Endothelial cell of umbilical vein (primary cell): ENCODE data around the gene TAT. TPM values are rescaled to one million over a fixed set of nuclear protein-coding genes. Genes with fewer than 3 reads are reported as not detected.

Experiments
- BruUV-seq: library from RNA; stranded (reverse); fragments of 400-500 nt; replicated peaks from 2 replicates; lab custom pipeline; 2021; lab: Mats Ljungman, UMichigan
- CTCF ChIA-PET: fragments of 300-600, 350-600 bp; sonication (Branson Sonifier 250); formaldehyde crosslinking; loops from one replicate; lab custom pipeline; 2021; ENCODE audit warnings: antibody characterized with exemption, inconsistent platforms; lab: Charles Lee
- POLR2A ChIA-PET: fragments of 300-600, 350-600 bp; sonication (Branson Sonifier 250); formaldehyde crosslinking; loops from one replicate; lab custom pipeline; 2021; ENCODE audit warnings: antibody characterized with exemption, inconsistent platforms; lab: Charles Lee
- DNase-seq: peaks from one replicate; pipeline ENCODE4 v3.0.0-alpha.2; 2011; ENCODE audit warnings: low read depth, low spot score
- FAIRE-seq: peaks from 2 replicates; lab custom pipeline; 2011; peaks lifted over from hg19 to GRCh38; lab: Jason Lieb, UNC
- H2AFZ ChIP-seq: 2 replicates; pipeline ENCODE4 v1.6.0; 2012; ENCODE audit warnings: low read depth, low read length, control low read depth, inconsistent platforms
- H3K27ac ChIP-seq: 2 replicates; pipeline ENCODE4 v1.5.1; 2011; ENCODE audit warnings: low read depth, mild to moderate bottlenecking, control low read depth, low read length, moderate library complexity; ENCODE audit not compliant: insufficient read depth
- H3K27me3 ChIP-seq, 2 experiments: 2 replicates each; pipeline versions ENCODE4 v1.6.0 to v1.6.1; 2011; ENCODE audit warnings: low read length in 2 of 2, mixed read lengths in 1 of 2; ENCODE audit not compliant: control insufficient read depth in 2 of 2, insufficient read depth in 2 of 2
- H3K36me3 ChIP-seq, 2 experiments: 2 replicates in 1 of 2; 3 replicates in 1 of 2; pipeline ENCODE4 v1.5.1; 2011; ENCODE audit warnings: low read length in 2 of 2, mild to moderate bottlenecking in 1 of 2, moderate library complexity in 1 of 2; ENCODE audit not compliant: control insufficient read depth in 2 of 2, insufficient read depth in 2 of 2; ENCODE audit errors: extremely low read depth in 1 of 2
- H3K4me1 ChIP-seq: 3 replicates; pipeline ENCODE4 v1.5.1; 2011; ENCODE audit warnings: mild to moderate bottlenecking, low read length; ENCODE audit not compliant: control insufficient read depth, insufficient read depth; ENCODE audit errors: extremely low read depth
- H3K4me2 ChIP-seq: 2 replicates; pipeline ENCODE4 v1.6.1; 2011; ENCODE audit warnings: low read length, control low read depth, mixed read lengths; ENCODE audit not compliant: insufficient read depth
- H3K4me3 ChIP-seq, 3 experiments: fragments of 200-600 bp in 1 of 3; sonication (generic), shearing (Covaris generic) in 1 of 3; replicated peaks in 1 of 3; 2 replicates each; pipeline ENCODE4 v1.5.1; 2011 to 2016; ENCODE audit warnings: control low read depth in 3 of 3, low read length in 3 of 3, mild to moderate bottlenecking in 2 of 3, inconsistent platforms in 1 of 3, low read depth in 1 of 3, moderate library complexity in 1 of 3; ENCODE audit not compliant: insufficient read depth in 1 of 3
- H3K79me2 ChIP-seq: 2 replicates; pipeline ENCODE4 v1.6.0; 2012; ENCODE audit warnings: low read length, inconsistent platforms; ENCODE audit not compliant: control insufficient read depth, insufficient read depth
- H3K9ac ChIP-seq: replicated peaks from 2 replicates; pipeline ENCODE3; 2011; ENCODE audit warnings: low read length, control low read depth; ENCODE audit not compliant: insufficient read depth; ENCODE audit errors: extremely low read depth
- H3K9me1 ChIP-seq: replicated peaks from 3 replicates; pipeline ENCODE4 v1.6.0; 2011; ENCODE audit warnings: mild to moderate bottlenecking, low read length; ENCODE audit not compliant: control insufficient read depth, insufficient read depth; ENCODE audit errors: extremely low read depth
- H3K9me3 ChIP-seq: replicated peaks from 2 replicates; pipeline ENCODE4 v1.5.1; 2012; ENCODE audit warnings: low read length, inconsistent platforms; ENCODE audit not compliant: control insufficient read depth, insufficient read depth
- H4K20me1 ChIP-seq: replicated peaks from 2 replicates; pipeline ENCODE3; 2011; ENCODE audit warnings: mild to moderate bottlenecking, low read length; ENCODE audit not compliant: control insufficient read depth, insufficient read depth; ENCODE audit errors: extremely low read depth
- CTCF ChIP-seq, 2 donors: IDR thresholded peaks; 1 replicate in 1 of 2; 2 replicates in 1 of 2; pipeline ENCODE4 v1.5.1; 2011; ENCODE audit warnings: low read length in 2 of 2, mild to moderate bottlenecking in 2 of 2, moderate library complexity in 2 of 2, control low read depth in 1 of 2, inconsistent platforms in 1 of 2, low read depth in 1 of 2; ENCODE audit not compliant: insufficient read depth in 1 of 2; ENCODE audit errors: extremely low read depth in 1 of 2
- EZH2 ChIP-seq: IDR thresholded peaks from 2 replicates; pipeline ENCODE4 v1.6.1; 2012; ENCODE audit warnings: borderline replicate concordance, low read depth, mild to moderate bottlenecking, moderate library complexity, low read length, inconsistent platforms; ENCODE audit not compliant: severe bottlenecking
- FOS ChIP-seq: IDR thresholded peaks from 2 replicates; pipeline ENCODE4 v1.6.1; 2011; ENCODE audit warnings: mild to moderate bottlenecking, low read length, moderate library complexity, borderline replicate concordance; ENCODE audit not compliant: insufficient read depth
- GATA2 ChIP-seq: IDR thresholded peaks from 2 replicates; pipeline ENCODE4 v1.7.0; 2011; ENCODE audit warnings: low read depth, mild to moderate bottlenecking, moderate library complexity, mixed read lengths, low read length; ENCODE audit not compliant: insufficient read length, insufficient read depth
- JUN ChIP-seq: IDR thresholded peaks from 2 replicates; pipeline ENCODE4 v1.6.1; 2011; ENCODE audit warnings: borderline replicate concordance, low read depth; ENCODE audit not compliant: insufficient read length, insufficient read depth
- MAX ChIP-seq: IDR thresholded peaks from 2 replicates; pipeline ENCODE4 v1.6.1; 2011; ENCODE audit not compliant: insufficient read depth, insufficient read length
- MYC ChIP-seq: IDR thresholded peaks from one replicate; pipeline ENCODE4 v1.6.1; 2011; ENCODE audit warnings: mild to moderate bottlenecking, low read depth, low read length
- POLR2A ChIP-seq: IDR thresholded peaks from 2 replicates; pipeline ENCODE4 v1.6.1; 2012; ENCODE audit warnings: low read depth, mild to moderate bottlenecking, control low read depth, low read length
- POLR2AphosphoS5 ChIP-seq: IDR thresholded peaks from 2 replicates; pipeline ENCODE4 v1.6.1; 2012; ENCODE audit warnings: low read depth, mild to moderate bottlenecking, control low read depth, low read length, moderate library complexity; ENCODE audit not compliant: insufficient read depth
- dilution Hi-C: fragments of 300-500 bp; cut with MboI; formaldehyde crosslinking; loops from one replicate; pipeline ENCODE4 v1.15.0; 2019; ENCODE audit warnings: low sequenced_read_pairs; ENCODE audit not compliant: extremely low pct_ligation_motif_present
- intact Hi-C: fragments of 100-400 bp; cut with micrococcal nuclease; formaldehyde crosslinking; loops from one replicate; pipeline ENCODE4 v1.10.0; 2022
- polyA plus RNA-seq, 4 experiments: library from polyadenylated mRNA; depleted of rRNA in 3 of 4; stranded (reverse) in 3 of 4; unstranded in 1 of 4; fragments of >200 nt; gene quantifications; 2 replicates each; pipeline versions ENCODE4 v1.2.1 to v1.2.3, GENCODE V29; 2011 to 2012; ENCODE audit warnings: missing spikeins in 1 of 4
- total RNA-seq: library from RNA; stranded (reverse); gene quantifications from 2 replicates; pipeline ENCODE4 v1.2.3, GENCODE V29; 2021

Gene TAT
- total and polyA plus RNA-seq, 2 donors (not counting 3 experiments of a cell fraction or from before 2014, with no cell fraction given), result not detected

GRCh38 chr16:71557954-71558582 lies 18.8 kb downstream of the TAT start:
- ChIA-PET CTCF (interaction anchor here (1.1 kb wide), 1 partner anchor 52 kb away, joined by 3 read pairs; no protein-coding TSS in a partner anchor), POLR2A (no interaction called here)
- BruUV-seq, result no TSS peak
- H2AFZ ChIP-seq, result no peak overlapping the region
- H4K20me1 ChIP-seq, result no peaks in the 10 kb centered on the region
- H3K27me3 ChIP-seq, result peaks cover 0 to 2% of the 10 kb centered on the region in 2 experiments
- H3K79me2 ChIP-seq, result no peaks in the 10 kb centered on the region
- no peak for DNase-seq
- no peak overlapping the region for H3K9ac ChIP-seq
- intact Hi-C loops (no loop called here), dilution Hi-C loops (no loop called here)
- H3K27ac ChIP-seq, result no peak overlapping the region
- no peaks in the 10 kb centered on the region for H3K36me3 ChIP-seq
- no peak overlapping the region for H3K4me2 ChIP-seq
- H3K4me1 ChIP-seq, result no peaks in the 10 kb centered on the region
- no peak overlapping the region for H3K4me3 ChIP-seq
- FAIRE-seq, result no peak
- no peak for TF ChIP-seq JUN
- no peak for TF ChIP-seq MYC
- TF ChIP-seq FOS, result no peak
- TF ChIP-seq POLR2AphosphoS5, result no peak
- no peak for TF ChIP-seq CTCF (IDR thresholded peaks at IDR 0.05; ENCODE audit: extremely low read depth in 1 of 2, insufficient read depth in 1 of 2, low read depth in 1 of 2, low read length in 2 of 2)
- no peak for TF ChIP-seq GATA2
- TF ChIP-seq EZH2, result no peak
- TF ChIP-seq MAX, result no peak
- no peak for TF ChIP-seq POLR2A
- H3K9me3 ChIP-seq, result no peaks in the 10 kb centered on the region
- H3K9me1 ChIP-seq, result no peaks in the 10 kb centered on the region
